Stomach (tissue), 4 donors: ENCODE results near the gene ATP11B.
"Not testable (repeated sequence)": the region's sequence is repeated elsewhere in the genome, so short reads cannot be mapped to it uniquely, and the experiment has no call there.

Source experiments
- CTCF ChIP-seq, 7 experiments: fragments of 450-650 bp in 4 of 7; fragments of 200-600 bp in 3 of 7; sonication (generic) in 3 of 7; IDR thresholded peaks; one replicate each; pipeline ENCODE4 v1.5.1; 2016 to 2019; ENCODE audit warnings: antibody characterized with exemption in 7 of 7, control low read depth in 2 of 7, mild to moderate bottlenecking in 1 of 7
- EP300 ChIP-seq: sonication (generic); formaldehyde crosslinking; IDR thresholded peaks from one replicate; pipeline ENCODE4 v1.6.1; 2017; ENCODE audit warnings: antibody characterized with exemption
- POLR2A ChIP-seq, 4 donors: fragments of 450-650 bp; IDR thresholded peaks; one replicate each; pipeline ENCODE4 v1.6.1; 2016; ENCODE audit warnings: antibody characterized with exemption in 4 of 4, control low read depth in 2 of 4, mild to moderate bottlenecking in 1 of 4, moderate library complexity in 1 of 4

DNA sequence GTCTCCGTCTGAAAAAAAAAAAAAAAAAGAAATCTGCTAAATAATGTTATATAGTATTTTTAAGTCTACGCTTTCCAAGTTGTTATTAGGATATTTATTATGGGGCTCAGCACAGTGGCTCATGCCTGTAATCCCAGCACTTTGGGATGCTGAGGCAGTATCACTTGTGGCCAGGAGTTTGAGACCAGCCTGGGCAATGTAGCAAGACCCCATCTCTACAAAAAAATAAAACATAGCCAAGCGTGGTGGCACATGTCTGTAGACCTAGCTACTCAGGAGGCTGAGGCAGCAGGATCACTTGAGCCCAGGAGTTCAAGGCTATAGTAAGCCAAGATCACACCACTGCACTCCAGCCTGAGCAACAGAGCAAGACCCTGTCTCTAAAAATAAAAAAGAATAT is 77.6 kb downstream of the ATP11B start:
- TF ChIP-seq POLR2A (IDR thresholded peaks at IDR 0.05); CTCF (IDR thresholded peaks at IDR 0.05); EP300: not testable (repeated sequence)
